K562 (cell line): ENCODE results near the gene LSM8. TPM values are rescaled to one million over a fixed set of nuclear protein-coding genes. Genes with fewer than 3 reads are reported as not detected.

Source experiments
- EHMT2 ChIP-seq: fragments of 450-650 bp; IDR thresholded peaks from 2 replicates; pipeline ENCODE4 v1.6.1; 2018; ENCODE audit warnings: antibody characterized with exemption
- ID3 ChIP-seq, 2 experiments: fragments of 250-450 bp in 1 of 2; fragments of 450-650 bp in 1 of 2; sonication (Bioruptor Pico) in 1 of 2; IDR thresholded peaks; 2 replicates each; pipeline versions ENCODE4 v1.6.1 to v1.8.0; 2016 to 2021; ENCODE audit warnings: mild to moderate bottlenecking in 2 of 2, moderate library complexity in 2 of 2, missing compliant biosample characterization in 1 of 2, missing genetic modification characterization in 1 of 2
- MAFG ChIP-seq: fragments of 450-650 bp; conservative IDR thresholded peaks from 2 replicates; pipeline ENCODE4 v1.6.1; 2016; ENCODE audit warnings: missing genetic modification characterization, missing compliant biosample characterization
- MCM5 ChIP-seq: fragments of 450-650 bp; IDR thresholded peaks from 2 replicates; pipeline ENCODE4 v1.6.1; 2016; ENCODE audit warnings: low read depth
- MGA ChIP-seq: fragments of 450-650 bp; IDR thresholded peaks from 2 replicates; pipeline ENCODE4 v1.6.1; 2016; ENCODE audit warnings: mild to moderate bottlenecking, moderate library complexity
- TCF7 ChIP-seq: sonication (generic); IDR thresholded peaks from 2 replicates; pipeline ENCODE4 v1.6.1; 2016; ENCODE audit warnings: antibody characterized with exemption, borderline replicate concordance
- ZNF316 ChIP-seq: fragments of 450-650 bp; IDR thresholded peaks from 2 replicates; pipeline ENCODE4 v1.6.1; 2016
- ZNF764 ChIP-seq: fragments of 250-450 bp; sonication (Bioruptor Pico); IDR thresholded peaks from 2 replicates; pipeline ENCODE4 v1.4.0; 2020; ENCODE audit warnings: low read depth, mild to moderate bottlenecking, moderate library complexity
- polyA plus RNA-seq, 8 experiments: library from polyadenylated mRNA; depleted of rRNA in 4 of 8; stranded (reverse) in 5 of 8; unstranded in 3 of 8; fragments of >200 nt; fragmentation: Nextera tagmentation in 2 of 8; fragmentation: Illumina TruSeq in 1 of 8; extraction: Ambion mirVana in 2 of 8; extraction: Trizol in 1 of 8; gene quantifications; 2 replicates each; pipeline versions ENCODE4 v1.2.1 to v1.2.3, GENCODE V29; 2011 to 2014; ENCODE audit warnings: inconsistent platforms in 1 of 8, missing spikeins in 1 of 8
- total RNA-seq, 7 experiments: library from RNA; depleted of rRNA in 6 of 7; stranded (reverse); fragments of >200 nt in 6 of 7; fragmentation: Illumina TruSeq in 2 of 7; extraction: Trizol in 2 of 7; gene quantifications; 2 replicates each; pipeline versions ENCODE4 v1.2.1 to v1.2.3, GENCODE V29; 2011 to 2021; ENCODE audit warnings: low replicate concordance in 1 of 7
- TF ChIP-seq, protein P1 (sequence below): fragments of 150-350 bp; IDR thresholded peaks from 2 replicates; pipeline ENCODE4 v1.6.1; 2014; ENCODE audit warnings: low read depth, mild to moderate bottlenecking, low read length, borderline replicate concordance

Gene LSM8
- total and polyA plus RNA-seq, 9 of the 15 experiments (the other 6 are each of a cell fraction or from before 2014, with no cell fraction given) = 81.5 to 340 (median 180) TPM

DNA sequence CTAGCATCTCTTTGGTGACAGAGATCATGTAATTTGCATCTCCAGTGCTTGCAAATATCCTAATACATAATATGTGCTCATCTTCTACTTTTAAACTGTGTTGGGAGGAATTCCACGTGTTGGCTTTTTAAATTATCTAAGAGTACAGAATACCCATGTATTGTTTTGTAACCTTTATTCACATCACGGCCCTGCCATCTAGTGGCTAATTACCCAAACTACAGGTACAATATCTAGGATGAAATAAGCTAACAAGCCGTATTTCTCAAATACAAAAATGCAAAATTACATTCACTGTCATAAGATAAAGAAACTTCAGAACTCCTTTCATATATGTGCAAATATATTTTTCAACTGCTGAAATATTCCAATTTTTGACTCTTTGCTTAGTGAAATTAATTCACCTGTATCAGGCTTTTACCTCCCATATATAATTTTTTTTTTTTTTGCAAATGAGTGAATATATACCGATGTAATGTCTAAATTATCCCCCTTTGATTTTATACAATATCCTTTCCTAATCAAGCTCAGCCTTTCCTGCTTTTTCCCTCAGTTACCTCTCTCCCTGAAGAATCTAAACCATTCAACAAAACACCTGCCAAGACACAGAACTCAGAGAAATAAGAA lies 30.3 kb upstream of the LSM8 start (continued):
- no peak for TF ChIP-seq MGA
- no peak for TF ChIP-seq ID3 (CRISPR knock-in tag; IDR thresholded peaks at IDR 0.05)
- TF ChIP-seq ID3 (tag; IDR thresholded peaks at IDR 0.05) = no peak
- no peak for TF ChIP-seq TCF7
- no peak for TF ChIP-seq MAFG (tag)
- TF ChIP-seq, protein P1, sequence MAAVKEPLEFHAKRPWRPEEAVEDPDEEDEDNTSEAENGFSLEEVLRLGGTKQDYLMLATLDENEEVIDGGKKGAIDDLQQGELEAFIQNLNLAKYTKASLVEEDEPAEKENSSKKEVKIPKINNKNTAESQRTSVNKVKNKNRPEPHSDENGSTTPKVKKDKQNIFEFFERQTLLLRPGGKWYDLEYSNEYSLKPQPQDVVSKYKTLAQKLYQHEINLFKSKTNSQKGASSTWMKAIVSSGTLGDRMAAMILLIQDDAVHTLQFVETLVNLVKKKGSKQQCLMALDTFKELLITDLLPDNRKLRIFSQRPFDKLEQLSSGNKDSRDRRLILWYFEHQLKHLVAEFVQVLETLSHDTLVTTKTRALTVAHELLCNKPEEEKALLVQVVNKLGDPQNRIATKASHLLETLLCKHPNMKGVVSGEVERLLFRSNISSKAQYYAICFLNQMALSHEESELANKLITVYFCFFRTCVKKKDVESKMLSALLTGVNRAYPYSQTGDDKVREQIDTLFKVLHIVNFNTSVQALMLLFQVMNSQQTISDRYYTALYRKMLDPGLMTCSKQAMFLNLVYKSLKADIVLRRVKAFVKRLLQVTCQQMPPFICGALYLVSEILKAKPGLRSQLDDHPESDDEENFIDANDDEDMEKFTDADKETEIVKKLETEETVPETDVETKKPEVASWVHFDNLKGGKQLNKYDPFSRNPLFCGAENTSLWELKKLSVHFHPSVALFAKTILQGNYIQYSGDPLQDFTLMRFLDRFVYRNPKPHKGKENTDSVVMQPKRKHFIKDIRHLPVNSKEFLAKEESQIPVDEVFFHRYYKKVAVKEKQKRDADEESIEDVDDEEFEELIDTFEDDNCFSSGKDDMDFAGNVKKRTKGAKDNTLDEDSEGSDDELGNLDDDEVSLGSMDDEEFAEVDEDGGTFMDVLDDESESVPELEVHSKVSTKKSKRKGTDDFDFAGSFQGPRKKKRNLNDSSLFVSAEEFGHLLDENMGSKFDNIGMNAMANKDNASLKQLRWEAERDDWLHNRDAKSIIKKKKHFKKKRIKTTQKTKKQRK = no peak
- no peak for TF ChIP-seq ZNF316
- TF ChIP-seq ZNF764 (CRISPR knock-in tag) = no peak
- no peak for TF ChIP-seq EHMT2
- no peak for TF ChIP-seq MCM5
